Lower leg skin (tissue), 4 donors: Measurements from ENCODE around the gene CCR7. TPM values are rescaled to one million over a fixed set of nuclear protein-coding genes. Genes with fewer than 3 reads are reported as not detected.
"Not testable (repeated sequence)": the region's sequence is repeated elsewhere in the genome, so short reads cannot be mapped to it uniquely, and the experiment has no call there.

ENCODE experiments used
- DNase-seq, 2 donors: peaks; one replicate each; pipeline ENCODE4 v3.0.0-alpha.2; 2019; ENCODE audit warnings: low spot score in 2 of 2
- H3K4me3 ChIP-seq: fragments of 200-600 bp; sonication (generic); 2 replicates; pipeline ENCODE4 v1.5.1; 2017; ENCODE audit warnings: mild to moderate bottlenecking, low read depth; ENCODE audit not compliant: poor library complexity, severe bottlenecking
- CTCF ChIP-seq, 3 donors: fragments of 450-650 bp; IDR thresholded peaks; one replicate each; pipeline ENCODE4 v1.5.1; 2016; ENCODE audit warnings: antibody characterized with exemption in 3 of 3, mild to moderate bottlenecking in 3 of 3, moderate library complexity in 2 of 3
- POLR2A ChIP-seq, 2 donors: fragments of 450-650 bp; IDR thresholded peaks; one replicate each; pipeline ENCODE4 v1.6.1; 2016 to 2017; ENCODE audit warnings: antibody characterized with exemption in 2 of 2, mild to moderate bottlenecking in 1 of 2, moderate library complexity in 1 of 2
- WGBS, 2 donors: methylation state at CpG; one replicate each; pipeline ENCODE4 v1.1.5; 2018; 5-methylcytosine and 5-hydroxymethylcytosine counted together
- intact Hi-C: fragments of 100-400 bp; cut with DNase I; formaldehyde crosslinking; loops from one replicate; pipeline ENCODE4 v1.15.0; 2023; ENCODE audit warnings: low total_unique reads
- total RNA-seq, 4 donors: library from RNA; depleted of rRNA; stranded (reverse); fragments of >200 nt; gene quantifications; one replicate each; pipeline ENCODE4 v1.1.0, GENCODE V29; 2016

Gene CCR7
- total RNA-seq, 4 donors from 2014 or later, result 0.21 to 1.2 TPM; not detected in 2

- intact Hi-C loops, result no loop called here
- WGBS, 2 donors, result 93 to 94% methylated on average over 3 of the region's 3 CpGs
- DNase-seq, result no peak
- no peak overlapping the region for H3K4me3 ChIP-seq
- TF ChIP-seq POLR2A (IDR thresholded peaks at IDR 0.05), result no peak
- TF ChIP-seq CTCF (IDR thresholded peaks at IDR 0.05), result no peak
Measured at GRCh38 chr17:40590742-40591141, 25.5 kb upstream of the CCR7 start.

- 72 to 78% methylated on average over 2 of the region's 2 CpGs for WGBS, 2 donors
Measured at GRCh38 chr17:40588552-40588951, 23.3 kb upstream of the CCR7 start.

GRCh38 chr17:40586264-40586663 is 21.0 kb upstream of the CCR7 start:
- WGBS, 2 donors, result 79 to 85% methylated on average over 3 of the region's 3 CpGs
- H3K4me3 ChIP-seq, DNase-seq, intact Hi-C loops: not testable (repeated sequence)

More at GRCh38 chr17:40588552-40588951, 23.3 kb upstream of the CCR7 start:
- H3K4me3 ChIP-seq, result no peak overlapping the region
- TF ChIP-seq POLR2A (IDR thresholded peaks at IDR 0.05) (no peak), CTCF (IDR thresholded peaks at IDR 0.05) (no peak)
- intact Hi-C loops, result no loop called here
- no peak for DNase-seq

- WGBS, 2 donors, result 78 to 85% methylated on average over 2 of the region's 2 CpGs
- DNase-seq, H3K4me3 ChIP-seq, intact Hi-C loops: not testable (repeated sequence)
Measured at GRCh38 chr17:40584950-40585349, 19.7 kb upstream of the CCR7 start.

- TF ChIP-seq POLR2A (IDR thresholded peaks at IDR 0.05), result no peak
- TF ChIP-seq CTCF (IDR thresholded peaks at IDR 0.05), result no peak
- DNase-seq, result peak; percentile 68 to 93
- intact Hi-C loops, result no loop called here
- H3K4me3 ChIP-seq, result no peak overlapping the region
- 22 to 36% methylated on average over 11 of the region's 11 CpGs for WGBS, 2 donors
Measured at GRCh38 chr17:40582328-40582901, 17.1 kb upstream of the CCR7 start.

GRCh38 chr17:40580140-40580539 is 14.9 kb upstream of the CCR7 start:
- no peak for DNase-seq
- intact Hi-C loops, result no loop called here
- H3K4me3 ChIP-seq, result no peak overlapping the region
- TF ChIP-seq CTCF (IDR thresholded peaks at IDR 0.05) (no peak), POLR2A (IDR thresholded peaks at IDR 0.05) (no peak)

- TF ChIP-seq CTCF (IDR thresholded peaks at IDR 0.05), result no peak
- no peak for TF ChIP-seq POLR2A (IDR thresholded peaks at IDR 0.05)
- no peak for DNase-seq
- intact Hi-C loops, result no loop called here
- WGBS, 2 donors, result 80 to 95% methylated on average over 3 of the region's 3 CpGs
- no peak overlapping the region for H3K4me3 ChIP-seq
Measured at GRCh38 chr17:40579471-40579870, 14.2 kb upstream of the CCR7 start.
